GM12892 (cell line): ENCODE data around the gene CLCN4.

Source experiments
- POLR2A ChIP-seq: IDR thresholded peaks from 2 replicates; pipeline ENCODE4 v1.6.1; 2011; ENCODE audit warnings: low read depth, low read length, control low read depth
- POLR2AphosphoS5 ChIP-seq: IDR thresholded peaks from 2 replicates; pipeline ENCODE4 v1.6.1; 2011; ENCODE audit warnings: low read depth, low read length, control low read depth
- TAF1 ChIP-seq: IDR thresholded peaks from 2 replicates; pipeline ENCODE4 v1.6.1; 2011; ENCODE audit warnings: low read depth, mild to moderate bottlenecking, control low read depth, low read length, borderline replicate concordance

DNA sequence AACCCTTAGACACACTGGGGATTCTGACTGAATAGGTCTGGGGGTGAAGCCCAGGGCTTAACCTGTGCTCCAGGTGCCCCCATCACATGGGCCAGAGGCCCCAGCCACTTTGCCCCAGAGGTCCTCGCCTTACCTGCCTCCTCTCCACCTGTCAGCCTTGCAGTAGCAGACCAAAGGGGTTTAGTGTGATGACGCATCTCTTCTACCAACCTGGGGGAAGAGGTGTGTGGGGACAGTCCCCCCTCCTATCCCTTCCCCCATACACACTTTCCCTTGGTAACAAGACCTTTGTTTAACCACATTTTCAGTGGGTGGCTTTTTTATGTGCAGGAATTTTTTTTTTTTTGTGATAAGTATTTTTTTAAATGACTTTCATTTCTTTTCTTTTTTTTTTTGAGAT lies 6.3 kb downstream of the CLCN4 start:
- TF ChIP-seq TAF1 (no peak), POLR2A (no peak), POLR2AphosphoS5 (no peak)
